NCI-H510A (cell line): ENCODE measurements around the gene BTNL3.
"Not testable (repeated sequence)": the region's sequence is repeated elsewhere in the genome, so short reads cannot be mapped to it uniquely, and the experiment has no call there.

ENCODE experiments used
- DNase-seq: peaks from one replicate; lab custom pipeline; 2025; lab: John Stamatoyannopoulos, UW

BTNL3 gene

DNA sequence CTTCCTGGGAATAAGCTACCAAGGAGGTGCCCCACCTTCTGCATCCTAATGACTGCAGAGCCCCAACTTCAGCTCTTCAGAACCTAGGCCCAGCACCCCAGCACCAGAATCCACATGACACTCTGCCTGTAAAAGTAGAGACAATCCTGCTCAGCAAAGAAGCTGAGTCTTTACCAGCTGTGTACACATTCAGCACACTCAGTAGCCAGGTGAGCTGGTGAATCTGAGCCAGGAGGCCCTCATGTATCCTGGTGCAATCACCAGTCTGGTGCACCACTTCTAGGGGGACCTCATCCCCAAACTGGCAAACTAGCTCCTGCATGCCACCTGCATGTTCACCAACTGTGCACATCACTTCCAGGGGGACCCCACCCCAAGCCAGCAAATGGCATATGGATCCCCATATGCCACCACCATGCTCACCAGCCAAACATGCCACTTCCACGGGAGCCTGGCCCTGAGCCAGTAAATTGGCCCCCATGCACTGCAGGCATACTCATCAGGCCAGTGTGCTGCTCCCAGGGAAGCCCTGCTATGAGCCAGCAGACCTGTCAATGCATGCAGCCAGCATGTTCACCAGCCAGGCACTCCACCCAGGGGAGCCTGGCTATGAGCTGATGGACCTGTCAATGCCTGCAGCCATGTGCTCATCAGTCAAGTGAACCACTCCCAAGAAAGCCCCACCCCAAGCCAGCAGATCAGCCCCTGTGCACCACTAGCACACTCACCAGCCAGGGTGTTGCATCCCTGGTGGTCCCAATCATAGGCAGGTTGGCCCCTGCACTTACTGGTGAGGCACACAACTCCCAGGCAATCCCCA lies 35.8 kb downstream of the BTNL3 start:
- DNase-seq: no peak

- no peak for DNase-seq
Measured at GRCh38 chr5:181027452-181028031, 38.9 kb downstream of the BTNL3 start.

GRCh38 chr5:181028032-181028819 lies 39.6 kb downstream of the BTNL3 start:
- no peak for DNase-seq

DNA sequence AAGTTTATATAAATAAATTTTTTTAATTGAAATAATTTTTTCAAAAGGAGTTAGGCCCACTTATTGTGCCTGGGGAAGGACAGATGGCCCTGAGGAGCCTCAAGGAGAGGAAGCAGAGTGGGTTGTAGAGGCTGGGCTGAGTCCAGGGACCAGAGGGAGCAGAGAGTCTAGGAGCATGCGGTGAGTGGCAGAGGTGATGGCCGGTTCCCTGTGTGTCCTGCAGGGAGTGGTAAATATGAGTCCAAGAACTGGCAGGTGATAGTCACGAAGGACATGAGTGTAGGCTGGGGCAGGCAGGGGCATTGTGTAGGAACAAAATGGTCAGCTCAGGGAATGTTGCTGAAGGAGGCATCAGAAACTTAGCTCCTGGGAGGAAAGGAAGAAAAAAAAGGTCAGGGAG lies 43.1 kb downstream of the BTNL3 start:
- no peak for DNase-seq

DNA sequence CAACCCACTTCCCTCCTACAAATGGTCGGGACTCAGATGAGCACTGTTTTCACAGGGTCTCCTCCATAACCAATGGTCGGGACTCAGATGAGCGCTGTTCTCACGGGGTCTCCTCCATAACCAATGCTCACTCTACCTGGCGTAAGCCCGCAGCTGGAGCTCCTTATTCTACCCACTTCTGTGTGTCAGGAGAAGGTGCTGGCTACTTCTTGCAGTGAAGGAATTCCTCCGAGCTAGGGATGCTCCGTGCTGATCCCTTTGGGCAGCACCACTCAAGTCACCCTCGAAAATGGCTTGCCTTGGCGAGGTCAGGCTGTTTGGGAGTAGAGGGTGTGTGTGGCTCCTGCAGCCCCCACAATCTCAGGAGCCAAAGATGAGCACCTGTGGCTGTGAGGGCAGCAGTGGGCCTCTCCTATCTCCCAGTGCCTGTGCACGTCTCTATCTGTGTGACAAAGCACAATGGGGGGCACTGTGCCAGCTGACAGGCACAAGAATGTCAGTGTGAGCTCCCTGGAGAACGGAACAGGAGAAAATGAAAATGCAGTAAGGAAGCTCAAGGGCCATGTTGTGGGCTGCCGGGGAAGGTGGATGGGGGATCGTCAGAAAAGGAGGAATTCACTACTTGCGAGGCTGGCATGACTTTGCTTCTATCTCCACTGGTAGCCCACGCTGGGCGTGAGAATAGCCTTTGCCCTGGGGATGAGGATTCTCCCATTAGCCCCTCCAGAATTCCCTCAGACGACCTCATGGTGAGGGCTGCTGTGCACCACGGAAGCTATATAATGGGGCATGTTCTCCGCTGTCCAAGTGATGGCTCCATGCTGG lies 47.6 kb downstream of the BTNL3 start:
- no peak for DNase-seq

DNA sequence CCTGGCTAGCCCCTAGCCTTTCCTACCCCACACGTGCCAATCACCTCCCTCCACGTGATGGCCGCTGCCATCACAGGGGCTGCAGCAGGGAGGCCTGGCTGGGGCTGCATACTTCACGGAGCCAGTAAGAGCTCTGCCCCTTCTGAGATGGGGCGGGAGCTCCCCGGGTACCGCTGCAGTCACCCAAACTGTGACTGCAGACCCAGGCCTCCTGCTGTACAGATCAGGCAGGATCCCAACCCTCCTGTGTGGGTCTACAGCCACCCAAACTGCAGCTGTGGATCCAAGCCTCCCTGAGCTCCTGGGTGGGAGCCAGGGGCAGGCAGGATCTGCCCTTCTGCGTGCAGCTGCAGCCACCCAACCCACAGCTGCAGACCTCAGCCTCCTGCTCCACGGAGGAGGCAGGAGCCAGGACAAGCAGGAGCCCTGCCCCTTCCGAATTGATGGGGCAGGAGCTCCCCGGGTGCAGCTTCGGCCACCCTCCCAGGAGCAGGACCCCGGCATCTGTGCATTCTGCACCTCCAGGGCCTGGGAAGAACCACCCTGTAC lies 48.2 kb downstream of the BTNL3 start:
- DNase-seq: no peak

- no peak for DNase-seq
Measured at GRCh38 chr5:181037365-181037861, 48.8 kb downstream of the BTNL3 start.

DNA sequence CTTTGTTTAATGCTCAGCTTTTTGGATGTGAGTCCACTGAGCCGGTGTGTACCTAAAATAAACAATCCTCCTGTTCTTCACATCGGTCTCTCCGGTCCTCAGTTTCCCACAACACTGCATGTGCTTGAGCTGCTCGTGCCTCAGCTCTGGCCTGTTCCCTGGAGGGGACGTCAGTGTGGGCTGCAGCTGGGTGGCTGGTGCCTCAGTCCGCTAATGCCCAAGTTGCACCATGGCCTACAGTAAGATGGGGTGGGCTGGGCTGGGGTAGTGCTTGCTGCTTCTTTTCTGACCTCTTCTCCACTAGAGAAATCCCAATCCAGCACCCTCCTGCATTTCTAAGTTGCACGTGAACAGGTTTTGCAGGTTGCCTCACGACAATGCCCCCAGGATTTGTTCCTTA lies 50.8 kb downstream of the BTNL3 start:
- no peak for DNase-seq

- no peak for DNase-seq
Measured at GRCh38 chr5:181039931-181040630, 51.4 kb downstream of the BTNL3 start, which contains the start of gene BTNL9. Gene BTNL9 (plus strand): TSS chr5:181040266. CDS start chr5:181045490, 5,224 bp downstream.

DNA sequence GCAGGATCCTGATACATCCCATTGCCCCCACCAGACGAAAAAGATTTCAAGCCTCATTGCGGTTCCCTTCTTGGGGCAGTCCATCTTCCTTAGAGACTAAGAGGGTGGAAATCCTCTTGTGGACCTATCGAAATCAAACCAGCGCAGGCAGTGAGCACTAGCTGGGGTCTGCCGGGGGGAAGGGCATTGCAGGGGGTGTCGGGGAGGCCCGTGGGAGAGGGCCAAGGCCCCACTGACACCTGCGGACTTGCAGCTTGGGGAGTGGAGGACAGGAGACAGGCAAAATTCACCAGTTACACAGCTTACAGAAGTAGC lies 51.9 kb downstream of the BTNL3 start:
- DNase-seq: no peak

GRCh38 chr5:181041043-181041442 lies 52.4 kb downstream of the BTNL3 start:
- no peak for DNase-seq

DNA sequence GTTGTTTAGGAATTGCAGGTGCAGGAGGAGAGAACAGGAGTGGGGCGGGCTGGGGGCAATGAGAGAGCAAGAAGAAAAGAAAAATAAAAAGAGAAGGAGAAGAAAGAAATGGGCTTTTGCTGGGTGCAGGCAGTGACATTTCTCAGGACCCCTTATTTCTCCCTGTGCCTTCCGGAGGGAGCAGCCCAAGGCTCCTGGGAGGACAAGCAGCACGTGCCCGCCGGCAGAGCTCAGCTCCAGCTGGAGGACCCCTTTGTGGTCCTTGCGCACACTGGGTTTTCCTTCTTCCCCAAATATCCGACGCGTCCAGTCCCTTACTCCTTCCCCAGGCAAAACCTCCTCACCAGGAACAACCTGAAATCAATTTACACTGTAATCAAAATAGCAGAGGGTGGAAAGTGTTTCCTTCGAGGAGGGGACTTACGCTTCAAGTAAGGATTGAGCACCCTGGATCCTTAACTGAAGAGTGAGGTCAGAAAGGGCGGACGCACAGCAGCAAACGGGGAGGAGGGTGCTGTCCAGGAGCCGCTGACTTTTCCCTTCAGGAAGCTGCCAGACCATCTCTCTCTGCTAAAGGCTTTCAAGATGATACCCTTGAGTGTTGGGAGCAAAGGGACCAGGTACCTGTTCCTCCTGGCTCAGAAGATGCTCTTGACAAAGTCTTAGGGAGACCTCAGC lies 53.5 kb downstream of the BTNL3 start:
- no peak for DNase-seq

DNA sequence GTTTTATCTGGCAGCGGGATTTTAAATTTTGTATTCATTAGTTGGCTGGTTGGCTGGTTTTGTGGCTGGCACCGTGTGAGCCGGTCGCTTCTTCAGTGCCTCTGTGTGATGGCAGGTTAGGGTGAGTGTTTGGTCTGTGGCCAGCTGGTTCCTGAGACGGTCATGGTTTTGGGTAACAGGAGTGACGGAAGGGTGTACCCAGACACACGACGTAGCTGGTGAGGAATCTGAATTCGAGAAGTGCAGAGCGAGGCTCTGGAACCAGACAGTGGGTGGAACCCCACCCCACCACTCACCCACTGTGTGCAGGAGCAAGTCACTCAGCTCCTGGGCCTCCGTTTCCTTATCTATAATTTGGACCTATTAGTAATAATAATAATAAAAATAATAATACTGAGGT lies 54.1 kb downstream of the BTNL3 start:
- DNase-seq: no peak

GRCh38 chr5:181043285-181044092 lies 54.8 kb downstream of the BTNL3 start:
- DNase-seq: no peak

- DNase-seq: no peak
Measured at GRCh38 chr5:181044093-181044599, 55.5 kb downstream of the BTNL3 start.

- DNase-seq: no peak
Measured at GRCh38 chr5:181044662-181045305, 56.1 kb downstream of the BTNL3 start.

GRCh38 chr5:181045316-181045715 lies 56.7 kb downstream of the BTNL3 start:
- DNase-seq: no peak

DNA sequence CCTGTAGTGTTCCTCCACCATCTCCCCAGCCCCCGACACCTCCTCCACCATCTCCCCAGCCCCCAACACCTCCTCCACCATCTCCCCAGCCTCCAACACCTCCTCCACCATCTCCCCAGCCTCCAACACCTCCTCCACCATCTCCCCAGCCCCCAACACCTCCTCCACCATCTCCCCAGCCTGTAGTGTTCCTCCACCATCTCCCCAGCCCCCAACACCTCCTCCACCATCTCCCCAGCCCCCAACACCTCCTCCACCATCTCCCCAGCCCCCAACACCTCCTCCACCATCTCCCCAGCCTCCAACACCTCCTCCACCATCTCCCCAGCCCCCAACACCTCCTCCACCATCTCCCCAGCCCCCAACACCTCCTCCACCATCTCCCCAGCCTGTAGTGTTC lies 57.2 kb downstream of the BTNL3 start:
- not testable (repeated sequence) for DNase-seq

- no peak for DNase-seq
Measured at GRCh38 chr5:181047288-181047687, 58.6 kb downstream of the BTNL3 start.
